ENCODE measurements around the gene GALNT9.

GALNT9 gene

GRCh38 chr12:132325733-132326130 lies 3.7 kb downstream of the GALNT9 start:
- no peak for DNase-seq

- DNase-seq: no peak
Observed at GRCh38 chr12:132324841-132325732, 4.3 kb downstream of the GALNT9 start.

- no peak for DNase-seq
Observed at GRCh38 chr12:132324173-132324572, 5.2 kb downstream of the GALNT9 start.

- DNase-seq: no peak
Observed at GRCh38 chr12:132323171-132324010, 6.0 kb downstream of the GALNT9 start.

GRCh38 chr12:132322206-132323132 lies 6.9 kb downstream of the GALNT9 start:
- DNase-seq: no peak

GRCh38 chr12:132321321-132322118 lies 7.9 kb downstream of the GALNT9 start:
- no peak for DNase-seq

- no peak for DNase-seq
Observed at GRCh38 chr12:132320767-132321211, 8.6 kb downstream of the GALNT9 start.

- no peak for DNase-seq
Observed at GRCh38 chr12:132319991-132320570, 9.3 kb downstream of the GALNT9 start.

GRCh38 chr12:132319359-132319950 lies 9.9 kb downstream of the GALNT9 start:
- DNase-seq: no peak

- no peak for DNase-seq
Observed at GRCh38 chr12:132318618-132319033, 10.8 kb downstream of the GALNT9 start.

GRCh38 chr12:132318135-132318534 lies 11.3 kb downstream of the GALNT9 start:
- no peak for DNase-seq

- no peak for DNase-seq
Observed at GRCh38 chr12:132317233-132317938, 12.0 kb downstream of the GALNT9 start.

GRCh38 chr12:132316497-132317232 lies 12.7 kb downstream of the GALNT9 start:
- DNase-seq: no peak

- no peak for DNase-seq
Observed at GRCh38 chr12:132315951-132316350, 13.4 kb downstream of the GALNT9 start.

- no peak for DNase-seq
Observed at GRCh38 chr12:132315507-132315906, 13.9 kb downstream of the GALNT9 start.

- no peak for DNase-seq
Observed at GRCh38 chr12:132314516-132315233, 14.7 kb downstream of the GALNT9 start.

GRCh38 chr12:132314035-132314434 lies 15.4 kb downstream of the GALNT9 start:
- DNase-seq: no peak

- DNase-seq: no peak
Observed at GRCh38 chr12:132313182-132313581, 16.2 kb downstream of the GALNT9 start.

GRCh38 chr12:132312516-132312915 lies 16.9 kb downstream of the GALNT9 start:
- DNase-seq: no peak
